ENCODE measurements around the gene ARHGAP21. TPM values are rescaled to one million over a fixed set of nuclear protein-coding genes. Genes with fewer than 3 reads are reported as not detected.

ARHGAP21 gene
- total RNA-seq, 1 experiment from 2014 or later: 45.8 TPM

- BruUV-seq (replicated peaks): no TSS peak
- TF ChIP-seq CTCF (IDR thresholded peaks at IDR 0.05) (no peak), TCF7L2 (IDR thresholded peaks at IDR 0.05; ENCODE audit: low read depth, low read length) (no peak), SIN3A (IDR thresholded peaks at IDR 0.05; ENCODE audit: borderline replicate concordance, insufficient read depth, low read depth, low read length) (no peak), POLR2AphosphoS5 (IDR thresholded peaks at IDR 0.05; ENCODE audit: low read depth, low read length) (no peak), REST (IDR thresholded peaks at IDR 0.05; ENCODE audit: insufficient read depth in 1 of 2, low read depth in 2 of 2, low read length in 1 of 2) (no peak)
- H3K9me3 ChIP-seq (ENCODE audit: control insufficient read depth, insufficient read depth, low read depth, low read length): no peaks in the 10 kb centered on the region
- CTCF ChIA-PET: no interaction called here
- H3K36me3 ChIP-seq (ENCODE audit: control insufficient read depth, insufficient read depth, low read length): no peaks in the 10 kb centered on the region
- no peak overlapping the region for H3K4me3 ChIP-seq (ENCODE audit: low read depth in 2 of 2, low read length in 2 of 2)
- in situ Hi-C loops (cut with HindIII; ENCODE audit: low pct_unique_long_range_greater_than_20kb, low sequenced_read_pairs): no loop called here
- intact Hi-C loops (cut with micrococcal nuclease; ENCODE audit: unreplicated experiment): no loop called here
- POLR2A ChIA-PET: no interaction called here
- no peak overlapping the region for H3K27ac ChIP-seq (ENCODE audit: low read length)
- DNase-seq (ENCODE audit: low read depth, low spot score): no peak
- ATAC-seq: no peak
- no peaks in the 10 kb centered on the region for H3K4me1 ChIP-seq (ENCODE audit: control insufficient read depth, insufficient read depth, low read length)
- H3K27me3 ChIP-seq (ENCODE audit: control insufficient read depth, insufficient read depth, low read length): no peaks in the 10 kb centered on the region
These were observed 48.6 kb downstream of the ARHGAP21 start for GRCh38 chr10:24674892-24675632.

GRCh38 chr10:24670964-24671670, 52.6 kb downstream of the ARHGAP21 start:
- in situ Hi-C loops (cut with HindIII; ENCODE audit: low pct_unique_long_range_greater_than_20kb, low sequenced_read_pairs) (no loop called here), intact Hi-C loops (cut with micrococcal nuclease; ENCODE audit: unreplicated experiment) (no loop called here)
- Histone ChIP-seq H3K4me3 (ENCODE audit: low read depth in 2 of 2, low read length in 2 of 2) (no peak overlapping the region), H3K4me1 (ENCODE audit: control insufficient read depth, insufficient read depth, low read length) (no peaks in the 10 kb centered on the region), H3K27me3 (ENCODE audit: control insufficient read depth, insufficient read depth, low read length) (no peaks in the 10 kb centered on the region), H3K27ac (ENCODE audit: low read length) (no peak overlapping the region), H3K9me3 (ENCODE audit: control insufficient read depth, insufficient read depth, low read depth, low read length) (no peaks in the 10 kb centered on the region), H3K36me3 (ENCODE audit: control insufficient read depth, insufficient read depth, low read length) (peaks cover 4% of the 10 kb centered on the region)
- ChIA-PET CTCF (no interaction called here), POLR2A (no interaction called here)
- ATAC-seq: no peak
- BruUV-seq (replicated peaks): no TSS peak
- TF ChIP-seq CTCF (IDR thresholded peaks at IDR 0.05): no peak
- TF ChIP-seq SIN3A (IDR thresholded peaks at IDR 0.05; ENCODE audit: borderline replicate concordance, insufficient read depth, low read depth, low read length): no peak
- no peak for TF ChIP-seq REST (IDR thresholded peaks at IDR 0.05; ENCODE audit: insufficient read depth in 1 of 2, low read depth in 2 of 2, low read length in 1 of 2)
- TF ChIP-seq TCF7L2 (IDR thresholded peaks at IDR 0.05; ENCODE audit: low read depth, low read length): no peak
- TF ChIP-seq POLR2AphosphoS5 (IDR thresholded peaks at IDR 0.05; ENCODE audit: low read depth, low read length): no peak
- DNase-seq (ENCODE audit: low read depth, low spot score): no peak
